Measurements from ENCODE around the gene FOXK1.

Gene FOXK1

DNA sequence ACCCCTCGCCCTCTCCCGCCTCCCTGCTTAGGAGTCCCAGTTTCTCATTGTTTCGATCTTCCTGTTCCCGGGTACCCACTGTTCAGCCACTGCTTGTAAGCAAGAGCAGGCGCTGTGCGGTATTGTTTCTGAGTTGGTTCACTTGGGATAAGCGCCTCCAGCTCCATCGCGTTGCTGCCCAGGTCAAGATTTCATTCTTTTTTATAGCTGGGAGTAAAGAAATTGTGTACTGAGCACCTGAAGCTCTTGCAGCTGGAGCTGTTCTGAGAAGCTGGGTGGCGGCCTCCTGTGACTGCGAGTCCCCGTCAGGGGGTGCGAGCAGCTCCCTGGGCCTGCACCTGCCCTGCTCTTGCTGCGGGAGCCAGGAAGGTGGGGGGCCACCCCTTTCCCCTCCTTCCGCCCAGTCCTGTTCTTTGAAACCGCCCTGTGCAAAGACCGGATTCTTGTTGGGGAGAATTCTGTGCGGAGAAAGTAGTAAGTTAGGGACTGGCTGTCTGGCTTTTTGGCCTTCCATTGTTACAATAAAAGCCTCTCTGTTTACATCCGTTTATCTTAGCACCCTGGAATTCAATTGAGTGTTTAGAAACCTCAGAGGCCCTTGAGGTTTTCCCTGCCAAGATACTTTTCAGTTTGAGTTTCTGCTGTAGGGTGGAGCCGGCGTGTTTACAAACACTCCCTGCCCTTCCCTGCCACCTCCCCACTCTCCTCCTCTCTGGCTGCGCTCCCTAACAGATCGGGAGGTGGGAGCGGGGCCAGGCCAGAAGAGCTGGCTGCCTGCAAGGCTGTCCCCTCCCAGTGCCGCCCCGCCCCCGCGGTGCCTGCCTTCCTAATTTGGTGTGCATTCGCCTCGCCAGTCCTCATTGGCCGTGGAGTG, 62.5 kb downstream of the FOXK1 start:
- Histone ChIP-seq H3K9ac (ENCODE audit: insufficient read length) (peak overlapping the region; percentile 72), H3K4me3 (peak overlapping the region; percentile 69)
- DNase-seq (ENCODE audit: low read depth, low spot score) = peak; percentile 60

DNA sequence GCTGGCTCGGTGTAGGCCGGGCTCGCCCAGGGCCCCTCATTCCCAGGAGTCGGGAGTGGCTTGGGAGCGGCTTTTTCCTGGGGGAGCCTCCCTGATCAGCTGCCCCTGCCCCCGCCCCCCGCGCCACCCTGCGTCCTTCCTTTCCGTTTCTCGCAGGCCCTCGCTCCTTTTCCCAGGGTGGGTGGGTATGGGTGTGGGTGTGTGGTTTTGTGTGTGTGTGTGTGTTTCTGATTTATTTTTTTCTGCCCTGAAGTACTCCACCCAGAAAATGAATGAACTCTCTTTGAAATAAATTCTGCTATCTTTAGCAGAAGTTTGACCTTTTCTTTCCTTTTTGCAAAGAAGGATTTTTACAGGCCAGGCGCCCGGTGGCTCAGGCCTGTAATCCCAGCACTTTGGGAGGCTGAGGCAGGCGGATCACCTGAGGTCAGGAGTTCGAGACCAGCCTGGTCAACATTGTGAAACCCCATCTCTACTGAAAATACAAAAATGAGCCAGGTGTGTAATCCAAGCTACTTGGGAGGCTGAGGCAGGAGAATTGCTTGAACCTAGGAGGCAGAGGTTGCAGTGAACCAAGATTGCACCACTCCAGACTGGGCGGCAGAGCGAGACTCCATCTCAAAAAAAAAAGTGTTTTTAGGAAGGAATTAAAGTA, 63.3 kb downstream of the FOXK1 start:
- DNase-seq (ENCODE audit: low read depth, low spot score) = no peak
- peak overlapping the region; percentile 72 for H3K9ac ChIP-seq (ENCODE audit: insufficient read length)
- peaks cover 55% of the 10 kb centered on the region for H3K36me3 ChIP-seq (ENCODE audit: insufficient read depth, low read length)
- peak overlapping the region; percentile 69 for H3K4me3 ChIP-seq
- no peak for TF ChIP-seq POLR2AphosphoS5 (IDR thresholded peaks at IDR 0.05; ENCODE audit: borderline replicate concordance, low read depth, low read length)
- no peak for TF ChIP-seq FOXP2 (optimal IDR thresholded peaks at IDR 0.05; ENCODE audit: control extremely low read depth, extremely low read length, insufficient read depth)
- no peak for TF ChIP-seq EZH2 (IDR thresholded peaks at IDR 0.05)
- peak overlapping the region; percentile 94 for H3K27ac ChIP-seq
- no peaks in the 10 kb centered on the region for H3K9me3 ChIP-seq (ENCODE audit: low read depth, low read length)

More for the DNA sequence above, 62.5 kb downstream of the FOXK1 start:
- peaks cover 50% of the 10 kb centered on the region for H3K36me3 ChIP-seq (ENCODE audit: insufficient read depth, low read length)
- H3K9me3 ChIP-seq (ENCODE audit: low read depth, low read length) = no peaks in the 10 kb centered on the region
- H3K27ac ChIP-seq = peak overlapping the region; percentile 94
- TF ChIP-seq FOXP2 (optimal IDR thresholded peaks at IDR 0.05; ENCODE audit: control extremely low read depth, extremely low read length, insufficient read depth) (peak; percentile 98), EZH2 (IDR thresholded peaks at IDR 0.05) (no peak)

DNA sequence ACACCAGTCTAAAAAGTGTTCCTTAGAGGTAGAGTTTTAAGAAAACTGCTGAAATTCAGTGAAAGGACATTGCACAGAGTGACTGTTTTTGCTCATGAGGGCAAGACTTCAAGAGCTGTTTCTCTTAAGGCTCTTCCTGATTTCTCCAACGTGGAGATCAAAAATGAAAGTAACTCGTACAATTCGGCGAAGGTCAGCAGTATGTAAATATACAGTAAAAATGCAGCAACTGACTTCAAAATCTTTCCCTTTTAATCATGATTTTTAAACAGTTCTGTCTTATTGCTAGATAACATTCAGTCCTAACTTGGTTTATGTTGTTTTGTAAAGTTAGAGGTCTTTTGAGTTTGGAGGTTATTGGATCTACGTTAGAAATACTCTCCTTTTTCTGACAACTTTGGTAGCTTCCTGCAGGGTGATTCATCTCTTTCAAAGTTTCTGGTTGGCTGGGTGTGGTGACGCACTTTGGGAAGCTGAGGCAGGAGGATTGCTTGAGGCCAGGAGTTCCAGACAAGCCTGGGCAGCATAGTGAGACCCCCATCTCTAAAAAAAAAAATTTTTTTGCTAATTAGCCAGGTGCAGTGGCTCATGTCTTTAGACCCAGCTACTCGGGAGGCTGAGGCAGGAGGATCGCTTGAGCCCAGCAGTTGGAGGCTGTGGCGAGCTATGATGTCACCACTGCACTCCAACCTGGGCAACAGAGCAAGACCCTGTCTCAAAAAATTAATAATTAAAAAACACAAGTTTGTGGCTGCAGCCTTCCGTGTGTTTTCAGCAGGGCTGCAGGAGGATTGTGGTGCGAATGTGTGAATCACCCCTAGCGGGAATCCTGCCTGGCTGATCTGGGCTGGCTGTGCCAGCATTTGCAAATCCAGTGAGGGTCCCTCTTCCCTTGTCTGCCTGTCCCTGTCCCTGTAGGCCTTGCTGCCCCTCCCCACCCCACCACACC, 64.2 kb downstream of the FOXK1 start:
- H3K36me3 ChIP-seq (ENCODE audit: insufficient read depth, low read length) = peaks cover 51% of the 10 kb centered on the region
- H3K9ac ChIP-seq (ENCODE audit: insufficient read length) = peak overlapping the region; percentile 72
- peak overlapping the region; percentile 94 for H3K27ac ChIP-seq
- no peaks in the 10 kb centered on the region for H3K9me3 ChIP-seq (ENCODE audit: low read depth, low read length)
- no peak for DNase-seq (ENCODE audit: low read depth, low spot score)
- H3K4me3 ChIP-seq = peak overlapping the region; percentile 69
- no peak for TF ChIP-seq EZH2 (IDR thresholded peaks at IDR 0.05)
- no peak for TF ChIP-seq FOXP2 (optimal IDR thresholded peaks at IDR 0.05; ENCODE audit: control extremely low read depth, extremely low read length, insufficient read depth)
- TF ChIP-seq POLR2AphosphoS5 (IDR thresholded peaks at IDR 0.05; ENCODE audit: borderline replicate concordance, low read depth, low read length) = no peak

DNA sequence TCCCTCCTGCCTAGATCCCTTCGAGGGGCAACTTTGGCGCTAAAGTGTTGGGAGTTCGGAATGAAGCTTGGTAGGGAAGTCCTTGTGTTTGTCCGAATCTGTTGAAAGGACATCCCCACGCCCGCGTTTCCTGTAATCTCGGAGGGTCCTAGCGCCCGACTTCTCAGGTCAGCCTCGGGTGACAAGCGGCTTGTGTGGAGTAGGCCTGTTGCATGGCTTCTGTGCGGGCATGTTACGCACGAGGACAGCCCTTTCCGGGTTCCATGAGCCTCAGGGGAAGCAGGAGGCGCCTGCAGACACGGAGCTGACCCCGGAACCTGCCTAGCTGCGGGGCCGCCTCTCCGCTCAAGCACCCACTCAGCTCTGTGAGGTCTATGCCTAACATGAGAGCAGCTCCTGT, 64.9 kb downstream of the FOXK1 start:
- peaks cover 54% of the 10 kb centered on the region for H3K36me3 ChIP-seq (ENCODE audit: insufficient read depth, low read length)
- no peak for DNase-seq (ENCODE audit: low read depth, low spot score)
- H3K9me3 ChIP-seq (ENCODE audit: low read depth, low read length) = no peaks in the 10 kb centered on the region
- TF ChIP-seq EZH2 (IDR thresholded peaks at IDR 0.05) = no peak
- no peak for TF ChIP-seq FOXP2 (optimal IDR thresholded peaks at IDR 0.05; ENCODE audit: control extremely low read depth, extremely low read length, insufficient read depth)
- no peak for TF ChIP-seq POLR2AphosphoS5 (IDR thresholded peaks at IDR 0.05; ENCODE audit: borderline replicate concordance, low read depth, low read length)
- no peak overlapping the region for H3K4me3 ChIP-seq
- H3K27ac ChIP-seq = no peak overlapping the region
- H3K9ac ChIP-seq (ENCODE audit: insufficient read length) = no peak overlapping the region

DNA sequence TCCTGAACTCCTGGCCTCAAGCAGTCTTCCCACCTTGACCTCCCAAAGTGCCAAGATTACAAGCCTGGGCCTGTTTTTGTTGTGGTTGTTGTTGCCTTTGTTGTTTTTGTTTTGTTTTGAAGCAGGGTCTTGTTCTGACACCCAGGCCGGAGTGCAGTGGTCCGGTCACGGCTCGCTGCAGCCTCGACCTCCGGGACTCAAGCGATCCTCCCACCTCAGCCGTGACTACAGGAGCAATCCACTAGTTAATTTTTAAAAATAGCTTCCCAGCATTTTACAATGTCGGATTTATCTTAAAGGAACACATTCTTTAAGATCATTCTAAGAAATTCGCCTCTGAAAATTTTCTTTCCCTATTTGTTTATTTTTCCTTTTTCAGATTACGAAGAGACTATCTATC, 65.7 kb downstream of the FOXK1 start:
- no peak for DNase-seq (ENCODE audit: low read depth, low spot score)
- Histone ChIP-seq H3K4me3 (no peak overlapping the region), H3K9me3 (ENCODE audit: low read depth, low read length) (no peaks in the 10 kb centered on the region), H3K36me3 (ENCODE audit: insufficient read depth, low read length) (peaks cover 48% of the 10 kb centered on the region), H3K9ac (ENCODE audit: insufficient read length) (no peak overlapping the region), H3K27ac (peak overlapping the region; percentile 60)
- no peak for TF ChIP-seq EZH2 (IDR thresholded peaks at IDR 0.05)
- no peak for TF ChIP-seq FOXP2 (optimal IDR thresholded peaks at IDR 0.05; ENCODE audit: control extremely low read depth, extremely low read length, insufficient read depth)
- no peak for TF ChIP-seq POLR2AphosphoS5 (IDR thresholded peaks at IDR 0.05; ENCODE audit: borderline replicate concordance, low read depth, low read length)

DNA sequence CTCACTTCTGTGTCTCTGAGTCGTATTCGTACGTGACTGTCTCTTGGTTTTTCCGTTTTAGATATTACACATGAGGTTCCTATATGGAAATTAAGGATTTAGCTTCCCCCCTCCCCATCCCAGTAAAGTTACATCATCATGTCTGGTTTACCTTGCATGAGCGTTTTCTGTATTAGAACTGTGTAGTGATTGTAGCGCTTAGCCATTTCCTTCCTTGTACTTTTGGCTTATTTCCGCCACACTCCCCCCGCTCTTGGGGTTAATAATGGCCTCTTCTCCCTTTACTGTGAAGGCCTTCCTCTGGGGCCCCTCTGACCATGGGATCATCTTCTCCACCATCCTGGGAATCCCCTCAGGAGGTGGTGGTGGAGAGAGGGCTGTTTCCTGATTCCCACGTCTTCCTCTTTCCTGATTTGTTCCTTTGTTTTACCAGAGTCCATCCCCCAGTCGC, 66.2 kb downstream of the FOXK1 start:
- H3K9ac ChIP-seq (ENCODE audit: insufficient read length) = no peak overlapping the region
- H3K9me3 ChIP-seq (ENCODE audit: low read depth, low read length) = no peaks in the 10 kb centered on the region
- peaks cover 45% of the 10 kb centered on the region for H3K36me3 ChIP-seq (ENCODE audit: insufficient read depth, low read length)
- TF ChIP-seq FOXP2 (optimal IDR thresholded peaks at IDR 0.05; ENCODE audit: control extremely low read depth, extremely low read length, insufficient read depth) (no peak), POLR2AphosphoS5 (IDR thresholded peaks at IDR 0.05; ENCODE audit: borderline replicate concordance, low read depth, low read length) (no peak), EZH2 (IDR thresholded peaks at IDR 0.05) (no peak)
- no peak overlapping the region for H3K4me3 ChIP-seq
- DNase-seq (ENCODE audit: low read depth, low spot score) = no peak
- peak overlapping the region; percentile 60 for H3K27ac ChIP-seq

DNA sequence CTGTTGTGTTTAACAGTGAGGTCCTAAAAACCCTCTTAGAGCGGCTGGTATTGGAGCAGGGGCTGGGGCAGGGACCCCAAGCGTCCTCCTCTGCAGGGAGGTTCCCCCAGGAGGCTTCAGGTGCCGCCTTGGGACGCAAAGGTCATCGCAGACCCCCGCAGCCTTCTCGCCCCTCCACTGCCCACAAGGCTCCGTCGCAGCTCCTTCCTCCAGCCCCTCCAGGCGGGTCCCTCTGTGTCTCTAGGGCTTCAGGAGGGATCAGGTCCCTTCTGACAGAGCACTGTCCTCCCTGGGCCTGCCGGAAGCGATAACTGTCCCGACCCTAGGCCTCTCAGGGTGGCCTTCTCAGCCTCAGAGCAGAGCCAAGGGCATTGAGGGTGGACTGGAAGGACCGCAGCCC, 67.3 kb downstream of the FOXK1 start:
- no peak overlapping the region for H3K9ac ChIP-seq (ENCODE audit: insufficient read length)
- TF ChIP-seq FOXP2 (optimal IDR thresholded peaks at IDR 0.05; ENCODE audit: control extremely low read depth, extremely low read length, insufficient read depth) = no peak
- TF ChIP-seq EZH2 (IDR thresholded peaks at IDR 0.05) = no peak
- TF ChIP-seq POLR2AphosphoS5 (IDR thresholded peaks at IDR 0.05; ENCODE audit: borderline replicate concordance, low read depth, low read length) = no peak
- no peaks in the 10 kb centered on the region for H3K9me3 ChIP-seq (ENCODE audit: low read depth, low read length)

More for the DNA sequence above, 67.3 kb downstream of the FOXK1 start:
- H3K36me3 ChIP-seq (ENCODE audit: insufficient read depth, low read length) = peaks cover 56% of the 10 kb centered on the region
- no peak overlapping the region for H3K27ac ChIP-seq
- no peak for DNase-seq (ENCODE audit: low read depth, low spot score)
- no peak overlapping the region for H3K4me3 ChIP-seq
